ENCODE data around the gene AP1G2.

AP1G2 gene

DNA sequence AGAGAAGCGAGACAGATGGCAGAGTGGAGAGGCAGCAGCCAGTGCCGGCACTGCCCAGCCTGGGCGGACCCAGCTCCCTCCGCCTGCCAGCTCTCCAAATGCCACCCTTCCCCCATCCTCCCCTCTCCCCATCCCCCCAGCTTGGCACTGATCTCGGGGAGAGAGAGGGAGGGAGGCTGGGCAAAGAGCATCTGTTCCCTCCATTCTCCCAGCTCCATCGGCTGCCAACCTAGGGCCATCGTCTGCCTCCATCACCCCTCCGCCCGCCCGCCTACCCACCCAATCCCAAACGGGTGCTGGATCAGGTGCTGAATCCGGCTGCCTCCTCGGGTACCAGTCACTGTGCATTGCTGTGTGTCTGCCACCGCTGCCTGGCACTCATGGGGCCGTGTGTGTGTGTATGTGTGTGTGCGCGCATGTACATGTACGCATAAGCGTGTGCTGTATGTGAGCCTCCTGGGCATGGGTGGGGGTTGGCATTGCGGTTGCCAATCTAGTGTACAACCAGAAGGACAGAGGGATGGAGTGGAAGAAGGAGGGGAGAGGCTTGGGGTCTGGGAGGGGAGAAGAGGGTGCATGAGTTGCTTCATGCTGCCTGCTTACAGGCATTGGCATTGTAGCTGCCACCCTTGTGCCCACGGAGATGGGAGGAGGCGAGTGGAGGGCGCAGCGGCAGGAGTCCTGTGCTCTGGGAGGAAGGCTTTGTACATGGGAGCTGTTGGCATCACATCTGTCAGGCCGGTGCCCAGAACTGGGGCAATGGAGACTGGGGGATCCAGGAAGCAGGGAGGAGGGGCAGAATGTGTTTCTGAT is 54.4 kb downstream of the AP1G2 start:
- no peak for DNase-seq

GRCh38 chr14:23512156-23512555 is 55.4 kb downstream of the AP1G2 start:
- no peak for DNase-seq

Data from T-helper 9 cell (primary cell).